NT2/D1 (cell line): Measurements from ENCODE around the gene POLD1.

Source experiments
- YY1 ChIP-seq: IDR thresholded peaks from 2 replicates; pipeline ENCODE4 v1.6.1; 2011; ENCODE audit not compliant: insufficient read length, insufficient read depth
- ZNF274 ChIP-seq: IDR thresholded peaks from 2 replicates; pipeline ENCODE4 v1.6.1; 2011; ENCODE audit warnings: mild to moderate bottlenecking, low read depth, low read length

- TF ChIP-seq ZNF274 = no peak
- TF ChIP-seq YY1 = no peak
Observed at GRCh38 chr19:50384685-50385535, 763 bp downstream of the POLD1 start.
